ENCODE data around the gene ZNF33A.
A peak's percentile ranks its signal among the peaks of the same experiment; 100 is the strongest.
"Not testable (repeated sequence)": the region's sequence is repeated elsewhere in the genome, so short reads cannot be mapped to it uniquely, and the experiment has no call there.

Gene ZNF33A

DNA sequence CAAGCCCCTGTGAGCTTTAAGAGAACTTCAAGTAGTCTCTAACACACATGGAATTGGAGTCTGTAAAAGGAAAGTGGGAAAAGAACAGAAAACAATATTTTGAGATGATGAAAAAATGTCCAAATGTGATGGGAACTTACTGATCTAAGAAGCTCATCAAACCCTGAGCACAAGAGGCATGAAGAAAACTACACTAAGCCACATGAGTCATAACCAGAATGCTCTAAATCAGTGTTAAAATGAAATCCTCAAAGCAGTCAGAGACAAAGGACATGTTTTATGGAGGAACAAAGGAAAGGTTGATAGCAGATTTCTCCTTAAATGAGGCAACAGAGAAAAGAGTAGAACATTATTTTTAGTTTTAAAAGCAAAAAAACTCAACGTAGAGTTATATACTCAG, 37.2 kb downstream of the ZNF33A start:
- DNase-seq: no peak

DNA sequence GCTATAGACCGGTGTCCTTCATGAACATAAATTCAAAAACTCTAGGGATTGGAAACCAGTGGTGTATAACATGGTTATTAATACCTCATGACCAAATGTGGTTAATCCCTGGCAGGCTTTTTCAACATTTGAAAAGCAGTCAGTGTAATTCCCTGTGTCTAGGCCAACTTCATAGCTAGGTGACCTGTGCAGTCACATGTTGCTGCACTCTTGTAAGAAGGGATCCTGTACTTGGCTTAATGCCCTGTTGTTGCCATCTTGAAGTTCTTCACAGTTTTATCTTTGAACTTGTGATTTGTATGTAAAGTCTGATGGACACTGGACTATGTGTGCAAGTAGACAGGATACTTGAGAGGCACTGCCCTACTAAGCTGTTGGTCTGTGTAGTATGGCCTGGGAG, 39.7 kb downstream of the ZNF33A start:
- DNase-seq: no peak

DNA sequence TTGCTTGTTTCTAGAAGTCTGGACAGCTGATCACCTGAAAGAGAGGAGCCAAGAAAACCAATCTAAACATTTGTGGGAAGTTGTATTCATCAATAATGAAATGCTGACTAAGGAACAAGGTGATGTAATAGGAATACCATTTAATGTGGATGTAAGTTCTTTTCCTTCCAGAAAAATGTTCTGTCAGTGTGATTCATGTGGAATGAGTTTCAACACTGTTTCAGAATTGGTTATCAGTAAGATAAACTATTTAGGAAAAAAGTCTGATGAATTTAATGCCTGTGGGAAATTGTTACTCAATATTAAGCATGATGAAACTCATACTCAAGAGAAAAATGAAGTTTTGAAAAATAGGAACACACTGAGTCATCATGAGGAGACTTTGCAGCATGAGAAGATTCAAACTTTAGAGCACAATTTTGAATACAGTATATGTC, 43.9 kb downstream of the ZNF33A start:
- DNase-seq: no peak

DNA sequence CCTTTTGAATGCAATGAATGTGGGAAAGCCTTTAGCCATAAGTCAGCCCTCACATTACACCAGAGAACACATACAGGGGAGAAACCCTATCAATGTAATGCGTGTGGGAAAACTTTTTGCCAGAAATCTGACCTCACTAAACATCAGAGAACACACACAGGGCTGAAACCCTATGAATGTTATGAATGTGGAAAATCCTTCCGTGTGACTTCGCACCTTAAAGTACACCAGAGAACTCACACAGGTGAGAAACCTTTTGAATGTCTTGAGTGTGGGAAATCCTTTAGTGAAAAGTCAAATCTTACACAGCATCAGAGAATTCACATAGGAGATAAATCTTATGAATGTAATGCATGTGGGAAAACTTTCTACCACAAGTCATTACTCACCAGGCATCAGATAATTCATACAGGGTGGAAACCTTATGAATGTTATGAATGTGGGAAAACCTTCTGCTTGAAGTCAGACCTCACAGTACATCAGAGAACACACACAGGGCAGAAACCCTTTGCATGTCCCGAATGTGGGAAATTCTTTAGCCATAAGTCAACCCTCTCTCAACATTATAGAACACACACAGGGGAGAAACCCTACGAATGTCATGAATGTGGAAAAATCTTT, 44.9 kb downstream of the ZNF33A start:
- DNase-seq: not testable (repeated sequence)

DNA sequence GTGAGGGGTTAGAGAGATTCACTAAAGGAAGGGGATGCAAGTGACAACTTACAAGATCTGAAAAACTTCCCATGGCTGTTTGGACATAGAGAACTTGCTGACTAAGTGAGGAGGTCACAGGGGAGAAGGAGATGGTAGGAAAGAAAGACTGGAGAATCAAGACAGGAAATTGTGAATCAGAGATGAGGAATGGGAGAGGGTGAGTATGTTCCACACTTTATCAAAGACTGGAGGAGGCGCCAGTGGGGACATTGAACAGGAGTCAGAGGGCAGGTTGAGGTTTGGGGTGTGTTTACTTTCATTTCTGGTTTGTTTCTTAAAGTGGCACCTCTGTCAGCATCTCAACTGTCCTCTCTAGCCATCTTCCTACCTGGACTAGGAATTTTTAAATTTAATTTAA, 59.2 kb downstream of the ZNF33A start:
- DNase-seq: not testable (repeated sequence)

DNA sequence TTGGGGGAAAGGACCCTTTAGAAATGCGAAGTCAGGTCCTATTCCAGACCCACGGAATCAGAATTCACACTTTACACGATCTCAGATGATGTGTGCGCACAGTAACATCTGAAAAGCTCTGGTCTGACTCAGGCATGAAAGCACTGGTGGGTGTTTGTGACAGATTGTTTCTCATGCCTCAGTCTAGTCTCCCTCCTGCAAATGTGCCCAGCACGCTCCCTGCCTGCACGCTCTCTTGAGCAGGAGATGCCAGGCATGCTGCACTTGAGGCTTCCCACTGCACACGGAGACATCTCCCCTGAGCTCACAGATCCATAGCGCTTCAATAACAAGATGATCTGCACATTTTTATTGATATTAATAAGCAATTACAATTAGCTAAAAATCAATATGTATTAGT, 60.0 kb downstream of the ZNF33A start:
- DNase-seq: no peak

DNA sequence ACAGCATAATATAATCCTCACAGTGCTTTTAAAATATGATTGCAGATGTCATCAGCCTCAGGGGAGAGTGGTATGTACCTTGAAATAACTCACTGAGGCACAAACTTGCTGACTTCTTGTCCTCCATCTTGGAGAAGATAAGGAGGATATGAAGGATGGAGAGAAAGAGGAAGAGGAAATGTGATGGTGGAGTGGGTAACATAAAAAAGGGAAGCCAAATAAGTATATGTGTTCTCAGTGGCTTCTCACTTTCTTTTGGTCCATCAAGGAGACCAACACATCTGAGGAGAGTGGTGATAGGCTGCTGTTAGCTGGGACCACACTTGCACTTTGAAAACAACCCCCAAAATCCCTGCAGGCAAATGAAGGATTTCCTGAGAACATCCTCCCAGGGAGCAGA, 62.1 kb downstream of the ZNF33A start:
- no peak for DNase-seq

DNA sequence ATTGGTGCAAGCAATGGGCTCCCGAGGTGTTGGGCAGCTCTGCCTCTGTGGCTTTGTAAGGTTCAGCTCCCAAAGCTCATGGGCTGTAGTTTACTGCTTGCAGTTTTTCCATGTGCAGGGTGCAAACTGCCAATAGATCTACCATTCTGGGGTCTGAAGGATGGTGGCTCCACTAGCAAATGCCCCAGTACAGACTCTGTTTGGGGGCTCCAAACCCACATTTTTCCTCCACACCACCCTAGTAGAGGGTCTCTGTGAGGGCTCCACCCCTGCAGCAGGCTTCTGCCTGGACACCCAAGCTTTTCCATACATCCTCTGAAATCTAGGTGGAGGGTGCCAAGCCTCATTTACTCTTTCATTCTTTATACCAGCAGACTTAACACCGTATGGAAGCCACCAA, 66.2 kb downstream of the ZNF33A start:
- DNase-seq: no peak

DNA sequence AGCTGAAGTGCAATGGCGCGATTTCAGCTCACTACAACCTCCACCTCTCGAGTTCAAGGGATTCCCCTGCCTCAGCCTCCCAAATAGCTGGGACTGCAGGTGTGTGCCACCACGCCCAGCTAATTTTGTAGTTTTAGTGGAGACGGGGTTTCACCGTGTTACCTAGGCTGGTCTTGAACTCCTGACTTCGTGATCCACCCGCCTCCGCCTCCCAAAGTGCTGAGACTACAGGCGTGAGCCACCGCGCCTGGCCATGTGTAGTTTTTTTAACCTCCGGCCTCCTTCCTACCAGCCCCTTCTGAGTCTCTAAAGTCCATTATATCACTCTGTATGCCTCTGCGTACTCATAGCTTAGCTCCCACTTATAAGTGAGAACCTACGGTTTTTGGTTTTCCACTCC, 82.8 kb downstream of the ZNF33A start:
- not testable (repeated sequence) for DNase-seq

DNA sequence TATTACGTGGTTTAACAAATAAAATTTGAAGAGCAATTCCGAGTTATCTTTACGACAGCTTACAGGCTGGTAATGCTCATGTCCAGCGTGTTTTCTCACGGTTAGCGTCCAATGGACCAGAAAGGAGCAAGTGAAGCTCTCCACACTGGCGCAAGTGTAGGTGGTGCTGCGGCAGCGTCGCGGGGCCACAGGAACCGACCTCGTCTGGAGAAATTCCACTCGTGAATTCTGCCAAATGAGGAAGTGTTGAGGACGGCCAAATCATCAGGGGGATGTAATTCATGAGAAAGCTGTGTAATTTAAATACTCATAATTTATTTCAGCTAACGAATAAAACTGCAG, 83.3 kb downstream of the ZNF33A start:
- DNase-seq: no peak

DNA sequence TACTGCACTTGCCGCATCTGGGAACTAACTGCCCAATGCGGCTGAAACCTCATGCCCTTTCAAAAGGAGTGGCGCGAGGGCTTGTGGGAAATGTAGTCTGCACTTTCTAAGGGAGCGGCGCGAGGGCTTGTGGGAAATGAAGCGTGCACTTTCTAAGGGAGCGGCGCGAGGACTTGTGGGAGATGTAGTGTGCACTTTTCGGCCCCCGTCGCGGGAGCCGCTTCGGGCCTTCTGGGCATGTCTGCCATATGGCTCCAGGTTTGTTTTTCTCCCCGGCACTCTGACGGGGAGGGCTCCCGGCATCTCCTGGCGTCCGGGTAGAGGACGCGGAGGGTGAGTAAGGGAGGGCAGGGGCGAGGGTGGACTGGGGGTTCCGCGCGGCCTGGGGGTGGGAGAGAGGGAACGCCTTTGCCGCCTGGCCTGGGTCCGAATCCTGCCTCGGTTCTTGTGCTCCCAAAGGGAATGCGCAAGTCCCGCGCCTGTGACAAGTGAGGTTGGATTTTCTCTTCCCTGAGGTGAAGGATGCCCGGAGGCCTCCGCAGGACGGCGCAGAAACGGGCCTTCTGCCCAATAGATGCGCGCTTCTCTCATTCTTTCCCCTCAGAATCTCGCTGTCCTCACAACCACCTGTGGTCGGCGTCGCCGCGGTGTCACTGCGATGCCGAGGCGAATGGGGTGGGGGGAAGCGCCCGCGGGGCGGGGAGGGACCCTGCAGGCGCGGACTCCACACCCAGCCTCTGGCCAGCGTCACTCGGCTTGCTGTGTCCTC, 83.9 kb downstream of the ZNF33A start, which contains the start of gene ZNF37A:
ZNF37A (plus strand) TSS at position 180 of the 769 bp plus-strand sequence. CDS start 2,281 bp downstream, outside the sequence.
- peak; percentile 69 for DNase-seq

DNA sequence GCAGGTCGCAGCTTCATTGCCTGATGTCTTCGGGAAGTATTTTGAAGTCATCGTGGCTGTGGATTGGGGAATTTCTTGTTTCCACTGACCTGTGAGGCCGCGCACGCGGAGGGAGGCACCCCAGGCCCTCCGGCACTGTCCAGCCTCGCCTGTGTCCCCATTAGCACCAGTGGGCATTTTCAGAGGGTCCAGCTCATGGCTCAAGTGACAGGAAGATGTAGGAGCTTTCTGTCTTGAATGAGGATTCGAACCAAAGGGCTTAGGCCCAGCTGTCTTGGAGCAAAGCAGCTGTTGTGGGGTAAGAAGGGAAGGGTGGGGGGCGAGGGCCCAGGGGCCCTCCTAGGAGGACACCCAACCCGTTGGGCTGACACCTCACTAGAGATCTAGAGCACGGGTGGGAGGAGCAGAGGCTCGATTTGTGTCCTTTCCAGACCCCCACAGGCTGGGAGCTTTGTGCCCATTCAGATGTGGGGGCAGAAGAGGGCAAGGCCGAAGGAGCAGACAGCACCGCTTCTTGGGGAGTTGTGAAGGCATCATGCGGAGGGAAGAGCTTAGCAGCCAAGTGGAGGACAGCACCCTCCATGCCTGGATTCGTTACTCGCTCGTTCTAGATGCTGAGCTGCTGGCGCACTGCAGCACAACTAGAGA, 84.6 kb downstream of the ZNF33A start:
- DNase-seq: no peak

DNA sequence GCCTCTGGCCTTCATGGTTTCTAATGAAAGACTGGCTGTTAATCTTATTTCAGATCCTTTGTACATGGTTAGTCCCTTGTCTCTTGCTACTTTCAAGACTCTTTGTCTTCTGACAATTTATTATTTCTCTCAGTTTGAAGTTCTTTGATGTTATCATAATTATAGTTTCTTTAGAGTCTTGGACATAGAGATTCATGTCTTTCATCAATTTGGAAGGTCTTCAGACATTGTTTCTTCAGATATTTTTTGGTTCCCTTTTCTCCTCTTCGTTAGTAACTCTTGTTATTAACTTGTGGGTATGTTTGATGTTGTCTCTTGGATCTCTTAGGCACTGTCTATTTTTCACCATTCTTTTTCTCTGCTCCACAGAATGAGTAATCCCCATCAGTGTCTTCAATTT, 92.4 kb downstream of the ZNF33A start:
- no peak for DNase-seq

DNA sequence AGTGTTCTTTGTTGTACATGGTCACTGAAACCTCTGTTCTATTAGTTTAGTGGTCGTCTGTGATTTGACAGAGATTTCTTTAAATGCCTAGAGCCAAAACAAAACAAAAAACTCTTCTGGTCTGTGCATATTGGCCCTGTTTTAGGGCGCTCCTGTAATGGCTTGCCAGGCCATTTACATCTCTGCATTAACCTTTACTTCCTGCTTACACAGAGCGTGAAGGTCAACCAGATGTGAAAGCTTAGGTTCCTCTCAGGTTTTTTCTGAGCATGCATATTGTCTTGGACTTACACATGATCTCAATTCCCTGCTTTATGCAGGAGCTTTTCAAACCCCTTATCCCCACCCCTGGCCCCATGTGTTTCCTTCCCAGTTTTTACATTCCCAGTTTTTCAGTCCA, 93.3 kb downstream of the ZNF33A start:
- DNase-seq: no peak

DNA sequence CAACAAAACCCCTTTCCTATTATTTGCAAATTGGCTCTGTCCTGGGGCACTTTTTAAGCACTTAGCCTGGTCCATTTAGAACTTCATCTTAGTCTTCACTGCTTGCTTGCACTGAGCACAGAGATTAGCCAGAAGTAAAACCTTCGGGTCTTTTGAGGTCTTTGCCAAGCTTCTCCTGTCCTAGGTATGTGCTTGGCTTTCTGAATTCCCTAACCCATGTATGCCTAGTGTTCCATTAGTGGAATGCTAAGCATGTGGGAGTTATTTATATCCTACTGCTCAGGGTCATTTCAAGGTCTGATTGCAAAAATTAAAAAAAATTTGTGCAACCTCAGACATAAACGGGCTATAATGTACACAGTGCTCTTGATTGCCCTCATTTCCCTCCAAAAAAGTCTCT, 101.7 kb downstream of the ZNF33A start:
- DNase-seq: no peak

Data from GOT3 (cell line).